Smooth muscle cell of bladder (primary cell): ENCODE data around the gene ATOSB. TPM values are rescaled to one million over a fixed set of nuclear protein-coding genes. Genes with fewer than 3 reads are reported as not detected.

Experiments used
- total RNA-seq: library from RNA; depleted of rRNA; stranded (reverse); fragments of >200 nt; gene quantifications from 2 replicates; pipeline ENCODE4 v1.2.3, GENCODE V29; 2014

Gene ATOSB, protein sequence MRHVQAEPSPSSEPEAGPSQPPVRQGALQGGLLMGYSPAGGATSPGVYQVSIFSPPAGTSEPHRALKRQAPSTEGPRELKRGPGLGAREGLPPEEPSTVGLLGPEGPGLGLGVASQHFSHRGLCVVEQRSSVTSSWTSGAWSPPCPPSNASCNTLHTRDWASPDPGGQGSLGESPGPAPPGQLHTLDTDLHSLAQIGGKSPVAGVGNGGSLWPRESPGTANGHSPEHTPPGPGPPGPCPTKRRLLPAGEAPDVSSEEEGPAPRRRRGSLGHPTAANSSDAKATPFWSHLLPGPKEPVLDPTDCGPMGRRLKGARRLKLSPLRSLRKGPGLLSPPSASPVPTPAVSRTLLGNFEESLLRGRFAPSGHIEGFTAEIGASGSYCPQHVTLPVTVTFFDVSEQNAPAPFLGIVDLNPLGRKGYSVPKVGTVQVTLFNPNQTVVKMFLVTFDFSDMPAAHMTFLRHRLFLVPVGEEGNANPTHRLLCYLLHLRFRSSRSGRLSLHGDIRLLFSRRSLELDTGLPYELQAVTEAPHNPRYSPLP
- 11.4 and 13.2 TPM in 2 replicates for total RNA-seq

DNA sequence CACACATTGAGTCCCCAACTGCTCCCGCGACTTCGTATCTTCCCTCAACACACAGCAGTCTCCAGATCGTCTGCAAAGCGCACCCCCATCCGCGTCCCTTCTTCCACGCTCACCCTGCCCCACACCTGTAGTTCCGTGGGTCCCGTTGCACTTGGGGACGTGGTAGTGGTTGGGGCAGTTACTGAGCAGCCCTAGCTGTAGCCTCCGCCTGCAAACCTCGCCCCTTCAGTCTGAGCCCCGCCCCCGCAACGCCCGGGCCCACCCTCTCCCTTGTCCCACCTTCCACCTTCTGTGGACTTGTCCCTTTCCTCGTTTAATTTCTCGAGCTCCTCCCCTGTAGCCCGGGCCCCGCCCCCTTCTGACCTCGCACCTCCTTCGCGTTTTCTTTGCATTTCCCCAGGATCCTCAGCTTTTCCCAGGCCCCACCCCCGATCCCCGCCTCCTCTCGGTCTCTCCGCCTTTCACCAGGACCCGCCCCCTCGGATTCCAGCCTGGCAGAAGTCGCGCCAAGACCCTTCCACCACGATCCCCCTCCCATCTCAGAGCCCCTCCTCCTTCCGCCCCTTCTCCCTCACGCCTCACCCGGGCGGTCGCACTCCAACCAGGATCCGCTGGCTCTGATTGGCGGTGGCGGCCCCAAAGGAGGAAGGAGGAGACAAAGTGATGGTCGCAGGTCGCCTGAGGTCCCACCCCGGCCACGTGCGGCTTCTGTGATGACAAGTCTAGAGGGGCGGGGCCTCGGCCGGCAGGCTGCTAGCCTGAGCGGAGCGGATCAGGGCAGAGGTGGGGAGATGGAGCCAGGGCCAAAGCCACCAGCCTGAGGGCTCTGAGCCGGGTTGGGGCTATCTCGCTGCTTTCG, at the start of gene ATOSB:
TSS of gene ATOSB (minus strand) at position 183 of the 859 bp plus-strand sequence. CDS start 7,588 bp downstream, outside the sequence.

DNA sequence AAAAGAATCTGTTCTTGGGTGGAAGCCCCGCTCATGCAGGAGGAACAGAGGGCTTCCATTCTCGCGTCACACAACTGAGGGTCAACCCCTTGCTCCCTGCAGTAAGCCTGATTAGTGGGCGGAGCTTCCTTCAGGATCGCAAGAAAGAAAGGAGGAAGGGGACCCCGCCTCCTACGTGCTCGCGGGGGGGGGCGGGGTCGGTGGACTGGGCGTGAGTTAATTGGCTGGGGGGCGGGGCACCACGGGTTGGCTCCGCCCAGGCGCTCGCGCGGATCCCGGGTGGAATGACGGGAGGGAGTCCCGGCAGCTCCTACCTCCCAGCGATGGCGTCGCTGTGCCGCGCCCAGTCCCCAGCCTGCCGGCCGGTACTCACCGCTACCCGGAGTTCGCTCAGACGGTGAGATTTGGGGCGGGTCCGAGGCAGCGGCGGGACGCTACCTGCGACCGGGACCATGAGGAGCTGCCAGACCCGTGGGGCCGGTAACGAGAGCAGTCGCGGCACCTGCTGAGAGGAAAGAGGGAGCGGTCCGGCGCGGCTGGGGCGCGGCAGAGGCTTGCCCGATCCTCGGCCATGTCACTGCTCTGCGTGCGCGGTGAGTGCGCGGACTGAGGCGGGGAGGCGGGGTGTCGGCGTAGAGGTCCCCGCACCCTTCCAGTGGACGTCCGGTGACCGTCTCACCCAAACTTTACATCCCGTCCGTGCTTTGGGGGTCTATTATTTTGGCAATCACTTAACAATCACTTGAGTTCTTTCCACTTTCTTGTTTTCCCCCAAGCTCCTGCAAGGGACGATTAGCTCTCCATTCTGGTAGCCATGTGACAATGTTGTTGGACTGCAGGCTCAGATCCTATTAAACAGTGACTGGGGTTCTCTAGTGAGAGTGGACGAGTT, 46.3 kb upstream of the ATOSB start, which contains the start of gene UNC13B:
TSS of gene UNC13B (plus strand) at position 297 of the 892 bp plus-strand sequence. CDS start at position 572, 275 bp downstream.

DNA sequence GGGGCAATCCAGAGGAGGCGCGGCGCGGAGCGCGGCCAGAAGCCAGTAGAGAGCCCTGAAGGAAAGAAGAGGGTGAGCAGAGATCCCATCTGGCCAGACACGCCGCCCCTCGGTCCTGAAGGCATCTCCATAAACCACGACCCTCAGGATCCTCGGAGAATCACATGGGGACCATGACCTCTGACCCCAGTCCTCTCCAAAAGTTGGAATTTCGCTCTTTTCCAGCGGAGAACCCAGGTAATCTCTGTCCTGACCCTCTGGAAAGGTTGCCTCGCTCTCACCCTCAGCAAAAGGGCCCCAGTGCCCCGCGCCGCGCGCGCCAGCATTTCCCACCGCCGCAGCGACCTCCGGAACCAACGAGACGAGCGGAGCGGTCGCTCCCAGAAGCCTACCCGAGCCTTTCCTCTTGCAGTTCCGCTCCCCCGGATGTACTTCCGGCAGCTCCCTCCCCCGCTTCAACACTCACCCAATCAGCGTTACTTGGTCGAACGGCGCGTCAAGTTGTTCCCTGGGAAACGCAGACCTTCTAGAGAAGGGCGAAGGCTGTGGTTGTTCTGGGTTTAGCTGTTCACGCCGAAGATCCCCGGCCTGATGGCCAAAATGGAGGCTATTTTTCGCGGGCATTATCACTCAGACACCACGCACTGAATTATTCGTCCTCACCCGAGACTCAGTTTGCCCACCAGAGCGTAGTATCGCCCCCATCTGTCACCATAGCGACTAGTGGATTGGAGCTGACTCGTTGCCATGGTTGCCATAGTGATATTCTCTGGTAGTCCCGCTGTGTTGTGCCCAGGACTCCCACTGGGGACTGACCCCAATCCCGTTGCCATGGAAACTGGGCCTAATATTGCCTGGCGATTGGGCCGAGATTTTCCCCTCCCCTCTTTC, 12.6 kb downstream of the ATOSB start, which contains the start of gene STOML2:
TSS of gene STOML2 (minus strand) at position 363 of the 891 bp plus-strand sequence. CDS start at position 326, 37 bp downstream.

DNA sequence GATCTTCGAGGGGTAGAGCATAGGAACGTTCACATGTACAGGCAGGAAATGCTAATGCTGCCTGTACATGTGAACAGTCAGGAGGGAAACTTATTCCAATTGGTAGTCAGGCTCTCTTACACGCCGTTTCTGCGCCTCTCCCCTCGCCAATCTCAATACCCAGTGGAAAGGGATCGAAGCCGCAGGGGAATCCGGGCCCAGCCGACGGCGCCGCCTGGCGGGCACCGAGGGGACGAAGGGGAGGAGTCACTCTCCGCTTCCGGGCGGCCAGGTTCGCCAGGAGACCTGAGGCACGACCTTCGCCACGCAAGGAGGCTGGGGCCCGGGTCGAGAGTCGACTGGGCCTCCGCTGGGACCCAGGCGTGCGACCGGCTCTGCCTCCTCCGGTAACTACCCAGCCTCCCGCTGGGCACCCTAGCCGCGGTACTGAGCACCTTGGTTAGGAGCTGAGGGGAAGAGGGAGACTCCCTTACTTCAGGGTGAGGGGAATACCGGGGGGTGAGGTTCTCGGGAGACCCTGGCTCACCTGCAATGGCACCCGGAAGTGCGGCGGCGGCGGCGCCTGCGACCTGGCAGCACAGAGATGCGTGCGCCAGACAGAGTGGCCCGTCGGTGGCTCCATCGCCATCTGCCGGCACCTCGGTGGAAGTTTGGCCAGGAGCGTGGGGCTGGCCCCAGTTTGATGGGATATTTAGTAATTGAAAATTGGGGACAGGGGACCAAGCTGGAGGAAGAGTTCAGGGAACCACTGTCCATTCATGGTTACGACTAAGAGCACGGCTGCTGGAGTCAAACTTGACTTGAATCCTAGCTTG, 19.4 kb downstream of the ATOSB start, which contains the start of gene PIGO:
TSS of gene PIGO (minus strand) at position 557 of the 815 bp plus-strand sequence. CDS start 1,026 bp downstream, outside the sequence.

DNA sequence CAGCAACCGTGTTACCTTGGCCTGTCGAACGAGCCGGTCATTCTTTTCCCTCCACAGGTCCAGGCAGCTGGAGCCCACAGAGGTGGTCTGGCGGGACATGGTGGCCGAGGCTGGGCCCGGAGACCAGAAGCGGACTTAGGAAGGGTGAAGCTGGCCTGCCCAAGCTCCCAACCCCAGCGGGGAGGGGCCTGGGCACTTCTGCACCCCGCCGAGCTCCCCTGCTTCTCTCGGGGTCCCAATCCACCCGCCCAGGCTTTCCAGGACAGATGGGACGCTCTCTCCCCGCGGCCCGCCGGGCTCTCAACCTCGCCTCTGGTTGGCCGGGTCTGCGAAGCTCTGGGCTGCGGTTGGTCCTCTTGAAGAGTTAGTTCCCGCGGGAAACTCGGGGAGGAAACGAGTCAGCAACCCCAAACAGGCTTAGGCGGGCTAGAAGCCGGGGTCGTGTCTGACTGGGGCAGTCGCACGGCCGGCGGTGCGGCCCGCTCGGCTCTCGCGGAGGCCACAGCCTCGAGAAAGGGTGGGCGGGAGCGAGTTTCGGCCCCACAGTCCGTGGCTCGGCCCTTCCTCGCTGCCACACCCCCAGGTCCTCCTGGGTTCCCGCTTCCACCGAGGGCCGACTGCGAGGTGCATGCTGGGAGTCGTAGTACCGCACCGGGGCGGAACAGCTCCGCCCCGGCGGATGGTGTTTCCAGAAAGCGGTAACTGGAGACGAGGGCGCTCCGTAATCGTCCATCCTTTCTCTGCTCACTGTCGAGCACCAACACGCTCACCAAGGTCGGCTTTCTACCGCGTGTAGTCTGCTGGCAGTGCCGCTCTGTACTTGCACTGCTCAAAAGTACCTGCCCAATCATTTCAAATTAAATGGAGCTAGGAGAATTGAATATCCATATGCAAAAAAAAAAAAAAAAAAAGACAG, 36.0 kb downstream of the ATOSB start, which contains the start of gene FANCG:
TSS of gene FANCG (minus strand) at position 517 of the 916 bp plus-strand sequence. CDS start at position 99, 418 bp downstream.

DNA sequence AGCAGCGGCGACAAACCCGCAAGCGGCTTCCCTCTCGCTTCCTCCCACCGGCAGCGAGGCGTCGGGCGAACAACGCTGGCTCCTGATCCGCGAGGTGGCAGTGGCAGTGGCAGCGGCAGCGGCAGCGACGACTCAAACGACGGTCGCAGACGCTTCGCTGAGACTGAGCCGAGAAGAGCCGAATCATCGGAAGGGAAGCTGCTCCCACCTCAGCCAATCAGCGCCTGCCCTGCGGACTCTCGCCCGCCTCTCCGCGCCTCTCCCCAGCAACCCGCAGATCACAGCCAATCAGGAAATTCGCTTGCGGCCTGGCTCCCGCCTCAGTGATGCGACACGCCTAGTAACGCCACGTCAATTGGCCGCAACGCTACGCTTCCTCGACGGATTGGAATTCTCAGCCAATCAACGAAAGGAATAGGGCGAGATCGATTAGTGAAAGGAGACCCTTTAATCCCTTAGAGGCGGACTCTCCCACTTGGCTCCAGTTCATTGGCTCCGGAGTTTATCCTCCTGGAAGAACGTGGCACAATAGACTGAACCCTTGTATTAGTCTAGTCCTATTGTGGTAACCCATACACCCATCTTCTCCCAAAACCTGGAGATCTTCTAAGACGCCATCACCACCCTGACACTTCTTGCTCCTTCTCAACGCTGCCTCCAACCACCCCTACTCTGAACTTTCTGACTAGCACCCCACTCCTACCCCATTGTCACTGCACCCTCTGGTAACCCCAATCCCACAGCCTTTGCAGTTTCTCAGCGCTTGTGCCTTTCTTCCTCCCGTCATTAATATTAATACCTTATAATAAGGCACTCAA, 43.0 kb downstream of the ATOSB start, which contains the start of gene VCP:
TSS of gene VCP (minus strand) at position 165 of the 818 bp plus-strand sequence. CDS start 272 bp downstream, outside the sequence.

Other genes with a start within 250 kb of the ATOSB start
- under 0.01 TPM in 1 of 2 replicates, not detected in the other for gene PHF24, start 157.6 kb downstream of the ATOSB start, total RNA-seq
- gene DNAJB5, start 126.1 kb downstream of the ATOSB start, total RNA-seq, result 9.8 and 13.3 TPM in 2 replicates
- gene VCP, start 43.2 kb downstream of the ATOSB start, total RNA-seq, result 360 and 426 TPM in 2 replicates
- 6.5 and 7.5 TPM in 2 replicates for gene FANCG, start 35.9 kb downstream of the ATOSB start, total RNA-seq
- gene PIGO, start 19.3 kb downstream of the ATOSB start, total RNA-seq, result 10.5 and 11.4 TPM in 2 replicates
- 175 and 201 TPM in 2 replicates for gene STOML2, start 12.7 kb downstream of the ATOSB start, total RNA-seq
- 14.9 and 17.6 TPM in 2 replicates for gene UNC13B, start 46.1 kb upstream of the ATOSB start, total RNA-seq